OCI-LY3 (cell line): ENCODE results near the gene SLIT1.

Experiments used
- EZH2phosphoT487 ChIP-seq: fragments of 200-600 bp; shearing (Covaris generic); IDR thresholded peaks from 2 replicates; pipeline ENCODE4 v1.6.1; 2018; ENCODE audit warnings: antibody characterized with exemption, mixed run types, low read depth
- TF ChIP-seq, protein P1 (sequence below): fragments of 200-600, 300-600 bp; sonication (generic); IDR thresholded peaks from 2 replicates; pipeline ENCODE4 v1.5.1; 2014; ENCODE audit warnings: antibody characterized with exemption, low read length, low read depth

DNA sequence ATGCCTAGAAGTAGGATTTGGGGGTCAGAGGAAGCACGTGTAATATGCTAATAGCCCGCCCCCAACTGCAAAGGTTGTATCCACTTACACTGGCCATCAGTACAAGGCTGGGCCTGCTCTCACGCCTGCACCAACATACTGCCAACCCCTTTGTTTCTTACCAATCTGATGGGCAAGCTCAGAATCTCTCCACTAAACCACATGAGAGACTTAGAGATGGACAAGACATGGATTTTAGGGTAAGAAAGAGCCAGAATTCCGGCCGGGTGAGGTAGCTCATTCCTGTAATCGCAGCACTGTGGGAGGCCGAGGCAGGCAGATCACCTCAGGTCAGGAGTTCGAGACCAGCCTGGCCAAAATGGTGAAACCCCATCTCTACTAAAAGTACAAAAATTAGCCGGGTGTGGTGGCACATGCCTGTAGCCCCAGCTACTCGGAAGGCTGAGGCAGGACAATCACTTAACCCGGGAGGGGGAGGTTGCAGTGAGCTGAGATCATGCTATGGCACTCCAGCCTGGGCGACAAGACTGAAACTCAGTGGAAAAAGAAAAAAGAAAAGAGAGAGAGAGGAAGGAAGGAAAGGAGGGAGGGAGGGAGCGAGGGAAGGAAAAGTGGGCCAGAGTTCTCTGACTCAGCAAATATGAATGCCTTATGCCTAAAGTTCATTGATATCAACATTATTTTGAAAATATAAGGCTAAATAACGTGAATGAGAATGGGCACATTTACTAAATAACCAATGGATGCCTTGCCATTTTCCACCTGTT is 162.2 kb downstream of the SLIT1 start:
- TF ChIP-seq, protein P1, sequence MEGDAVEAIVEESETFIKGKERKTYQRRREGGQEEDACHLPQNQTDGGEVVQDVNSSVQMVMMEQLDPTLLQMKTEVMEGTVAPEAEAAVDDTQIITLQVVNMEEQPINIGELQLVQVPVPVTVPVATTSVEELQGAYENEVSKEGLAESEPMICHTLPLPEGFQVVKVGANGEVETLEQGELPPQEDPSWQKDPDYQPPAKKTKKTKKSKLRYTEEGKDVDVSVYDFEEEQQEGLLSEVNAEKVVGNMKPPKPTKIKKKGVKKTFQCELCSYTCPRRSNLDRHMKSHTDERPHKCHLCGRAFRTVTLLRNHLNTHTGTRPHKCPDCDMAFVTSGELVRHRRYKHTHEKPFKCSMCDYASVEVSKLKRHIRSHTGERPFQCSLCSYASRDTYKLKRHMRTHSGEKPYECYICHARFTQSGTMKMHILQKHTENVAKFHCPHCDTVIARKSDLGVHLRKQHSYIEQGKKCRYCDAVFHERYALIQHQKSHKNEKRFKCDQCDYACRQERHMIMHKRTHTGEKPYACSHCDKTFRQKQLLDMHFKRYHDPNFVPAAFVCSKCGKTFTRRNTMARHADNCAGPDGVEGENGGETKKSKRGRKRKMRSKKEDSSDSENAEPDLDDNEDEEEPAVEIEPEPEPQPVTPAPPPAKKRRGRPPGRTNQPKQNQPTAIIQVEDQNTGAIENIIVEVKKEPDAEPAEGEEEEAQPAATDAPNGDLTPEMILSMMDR = no peak
- TF ChIP-seq EZH2phosphoT487 = no peak
